Measurements from ENCODE around the gene SLC25A21. TPM values are rescaled to one million over a fixed set of nuclear protein-coding genes. Genes with fewer than 3 reads are reported as not detected.

SLC25A21 gene
- total RNA-seq, 1 donor from 2014 or later, result not detected

DNA sequence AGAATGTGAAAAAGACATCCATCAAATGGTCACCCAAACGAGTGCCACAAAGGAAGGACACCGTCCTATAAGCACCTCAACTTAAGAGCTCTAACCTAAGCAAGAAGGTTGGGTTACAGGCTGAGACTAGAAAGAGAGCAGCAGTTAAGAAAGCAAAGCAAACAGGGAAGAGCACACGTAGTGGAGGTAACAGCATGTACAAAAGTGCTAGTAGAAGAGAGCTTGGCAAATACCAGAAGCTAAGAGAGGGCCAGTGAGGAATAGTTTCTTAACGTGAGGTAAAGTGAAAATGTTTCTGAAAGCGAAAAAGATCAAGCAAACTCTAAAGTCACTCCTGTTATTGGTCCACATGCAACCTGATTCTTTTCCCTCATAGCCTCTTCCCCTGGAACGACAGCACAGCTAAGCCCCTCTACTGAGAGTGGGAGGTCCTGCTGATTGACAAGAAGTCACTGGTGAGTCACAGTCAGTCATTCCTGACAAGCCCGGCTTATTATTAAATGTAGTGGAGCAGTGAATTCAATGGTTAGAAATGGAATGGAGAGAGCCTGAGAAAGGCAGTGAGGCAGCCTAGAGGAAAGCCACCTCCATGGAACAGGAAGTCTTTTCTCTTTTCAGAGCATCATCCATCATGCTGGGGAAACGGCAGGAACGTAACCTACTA lies 204.4 kb downstream of the SLC25A21 start:
- no peak for DNase-seq (ENCODE audit: low spot score)
- Mint-ChIP-seq H3K4me3 (ENCODE audit: low read depth) (no peak overlapping the region), H3K36me3 (ENCODE audit: low read depth) (no peaks in the 10 kb centered on the region)

GRCh38 chr14:36955967-36956366 lies 216.4 kb downstream of the SLC25A21 start:
- H3K4me1 Mint-ChIP-seq (ENCODE audit: low read depth), result no peaks in the 10 kb centered on the region
- no peaks in the 10 kb centered on the region for H3K9me3 Mint-ChIP-seq
- H3K27ac Mint-ChIP-seq, result no peak overlapping the region
- no peaks in the 10 kb centered on the region for H3K27me3 Mint-ChIP-seq (ENCODE audit: low read depth)
- intact Hi-C loops (cut with micrococcal nuclease), result no loop called here
- H3K4me3 Mint-ChIP-seq (ENCODE audit: low read depth), result no peak overlapping the region
- DNase-seq (ENCODE audit: low spot score), result no peak
- H3K36me3 Mint-ChIP-seq (ENCODE audit: low read depth), result no peaks in the 10 kb centered on the region

More for the DNA sequence above, 204.4 kb downstream of the SLC25A21 start:
- H3K27me3 Mint-ChIP-seq (ENCODE audit: low read depth), result no peaks in the 10 kb centered on the region
- H3K4me1 Mint-ChIP-seq (ENCODE audit: low read depth), result no peaks in the 10 kb centered on the region
- peaks cover 3% of the 10 kb centered on the region for H3K9me3 Mint-ChIP-seq
- intact Hi-C loops (cut with micrococcal nuclease), result no loop called here
- H3K27ac Mint-ChIP-seq, result no peak overlapping the region

DNA sequence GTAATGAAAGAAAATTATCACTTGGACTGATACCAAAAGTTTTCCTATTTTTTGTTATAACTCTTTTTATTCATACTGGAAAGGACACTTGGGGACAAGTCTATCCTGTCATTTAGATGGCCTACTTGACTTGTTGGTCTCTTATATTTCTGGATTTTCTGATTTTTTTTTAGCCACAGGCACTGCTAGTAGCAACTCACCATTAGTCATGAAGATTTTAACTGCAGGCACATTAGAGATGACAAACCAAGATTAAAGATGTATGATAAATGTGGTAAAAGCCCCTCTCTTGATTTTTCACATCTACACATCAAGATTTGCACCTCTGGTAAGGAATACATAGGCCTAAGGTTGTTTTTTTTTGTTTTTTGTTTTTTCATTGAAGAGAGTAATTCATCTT lies 217.0 kb downstream of the SLC25A21 start:
- Mint-ChIP-seq H3K27ac (no peak overlapping the region), H3K9me3 (no peaks in the 10 kb centered on the region), H3K4me1 (ENCODE audit: low read depth) (no peaks in the 10 kb centered on the region), H3K4me3 (ENCODE audit: low read depth) (no peak overlapping the region), H3K36me3 (ENCODE audit: low read depth) (no peaks in the 10 kb centered on the region), H3K27me3 (ENCODE audit: low read depth) (no peaks in the 10 kb centered on the region)
- intact Hi-C loops (cut with micrococcal nuclease), result no loop called here
- no peak for DNase-seq (ENCODE audit: low spot score)

- H3K9me3 Mint-ChIP-seq, result no peaks in the 10 kb centered on the region
These were observed 219.7 kb downstream of the SLC25A21 start for GRCh38 chr14:36952689-36953088.

DNA sequence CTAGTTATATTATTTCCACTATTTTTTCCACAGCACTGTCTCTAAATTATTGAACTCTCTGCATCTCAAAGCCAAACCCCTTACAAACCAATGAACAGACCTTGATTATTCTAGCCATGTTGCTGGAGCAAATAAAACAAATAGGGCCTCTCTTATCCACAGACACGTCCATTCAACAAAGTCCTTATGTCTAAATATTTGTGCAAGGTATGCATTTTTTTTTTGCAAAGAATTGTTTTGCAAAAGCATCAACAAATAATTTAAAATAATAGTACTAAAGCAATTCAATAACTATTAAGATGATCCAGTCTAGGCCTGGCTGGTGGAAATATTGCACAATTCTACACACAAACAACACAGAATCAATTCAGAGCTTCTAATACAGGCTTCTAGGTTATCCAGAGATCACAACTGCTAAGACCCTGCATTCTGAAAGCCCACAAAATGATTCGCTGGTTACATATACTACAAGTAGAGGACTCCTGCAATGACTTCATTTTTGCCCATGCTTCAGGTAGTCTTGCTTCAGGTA lies 221.0 kb downstream of the SLC25A21 start:
- Mint-ChIP-seq H3K27me3 (ENCODE audit: low read depth) (no peaks in the 10 kb centered on the region), H3K36me3 (ENCODE audit: low read depth) (no peaks in the 10 kb centered on the region), H3K4me1 (ENCODE audit: low read depth) (no peaks in the 10 kb centered on the region), H3K9me3 (no peaks in the 10 kb centered on the region), H3K27ac (no peak overlapping the region), H3K4me3 (ENCODE audit: low read depth) (no peak overlapping the region)
- DNase-seq (ENCODE audit: low spot score), result no peak
- intact Hi-C loops (cut with micrococcal nuclease), result no loop called here

More at GRCh38 chr14:36952689-36953088, 219.7 kb downstream of the SLC25A21 start:
- intact Hi-C loops (cut with micrococcal nuclease), result no loop called here
- DNase-seq (ENCODE audit: low spot score), result no peak
- Mint-ChIP-seq H3K27me3 (ENCODE audit: low read depth) (no peaks in the 10 kb centered on the region), H3K27ac (no peak overlapping the region), H3K36me3 (ENCODE audit: low read depth) (no peaks in the 10 kb centered on the region), H3K4me1 (ENCODE audit: low read depth) (no peaks in the 10 kb centered on the region), H3K4me3 (ENCODE audit: low read depth) (no peak overlapping the region)

GRCh38 chr14:36950812-36951211 lies 221.6 kb downstream of the SLC25A21 start:
- H3K27me3 Mint-ChIP-seq (ENCODE audit: low read depth), result no peaks in the 10 kb centered on the region
- no peaks in the 10 kb centered on the region for H3K36me3 Mint-ChIP-seq (ENCODE audit: low read depth)

GRCh38 chr14:36949371-36949770 lies 223.0 kb downstream of the SLC25A21 start:
- Mint-ChIP-seq H3K4me1 (ENCODE audit: low read depth) (no peaks in the 10 kb centered on the region), H3K27me3 (ENCODE audit: low read depth) (no peaks in the 10 kb centered on the region), H3K36me3 (ENCODE audit: low read depth) (no peaks in the 10 kb centered on the region), H3K4me3 (ENCODE audit: low read depth) (no peak overlapping the region), H3K9me3 (no peaks in the 10 kb centered on the region), H3K27ac (no peak overlapping the region)
- no peak for DNase-seq (ENCODE audit: low spot score)
- intact Hi-C loops (cut with micrococcal nuclease), result no loop called here

More at GRCh38 chr14:36950812-36951211, 221.6 kb downstream of the SLC25A21 start:
- H3K9me3 Mint-ChIP-seq, result no peaks in the 10 kb centered on the region
- H3K4me1 Mint-ChIP-seq (ENCODE audit: low read depth), result no peaks in the 10 kb centered on the region
- intact Hi-C loops (cut with micrococcal nuclease), result no loop called here
- no peak overlapping the region for H3K4me3 Mint-ChIP-seq (ENCODE audit: low read depth)
- DNase-seq (ENCODE audit: low spot score), result no peak
- no peak overlapping the region for H3K27ac Mint-ChIP-seq

DNA sequence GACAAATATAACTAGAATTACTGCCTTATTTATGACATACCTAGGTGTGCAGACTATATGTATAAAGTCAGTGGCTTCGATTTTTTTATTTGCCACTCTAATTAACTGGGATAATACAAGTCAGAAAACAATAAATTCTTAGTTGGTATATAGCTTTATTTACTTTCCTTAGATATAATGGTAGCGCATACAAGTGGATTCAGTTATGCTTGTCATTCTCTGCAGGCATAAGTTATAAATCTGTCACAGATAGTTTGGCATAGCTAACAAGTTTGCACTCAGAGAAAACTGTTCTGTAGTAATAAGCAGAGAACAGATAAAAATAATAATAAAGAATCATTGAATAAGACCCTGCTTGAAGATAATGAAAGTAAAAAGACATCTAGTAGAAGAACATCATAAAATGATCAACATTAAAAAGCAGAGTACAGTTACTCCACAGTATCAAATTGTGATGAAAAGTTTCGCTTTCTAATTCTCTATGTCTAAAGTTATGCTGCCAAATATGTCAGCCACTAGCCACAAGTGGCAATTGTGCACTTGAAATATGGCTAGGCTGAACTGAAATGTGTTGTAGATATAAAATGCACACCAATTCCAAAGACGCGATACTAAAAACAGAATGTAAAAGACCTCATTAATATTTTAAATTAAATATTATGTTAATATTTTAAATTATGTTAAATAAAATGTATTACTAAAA lies 224.1 kb downstream of the SLC25A21 start:
- no peaks in the 10 kb centered on the region for H3K36me3 Mint-ChIP-seq (ENCODE audit: low read depth)
- intact Hi-C loops (cut with micrococcal nuclease), result no loop called here
- no peaks in the 10 kb centered on the region for H3K27me3 Mint-ChIP-seq (ENCODE audit: low read depth)
- no peaks in the 10 kb centered on the region for H3K9me3 Mint-ChIP-seq
- no peaks in the 10 kb centered on the region for H3K4me1 Mint-ChIP-seq (ENCODE audit: low read depth)
- no peak overlapping the region for H3K4me3 Mint-ChIP-seq (ENCODE audit: low read depth)
- no peak overlapping the region for H3K27ac Mint-ChIP-seq
- DNase-seq (ENCODE audit: low spot score), result no peak

DNA sequence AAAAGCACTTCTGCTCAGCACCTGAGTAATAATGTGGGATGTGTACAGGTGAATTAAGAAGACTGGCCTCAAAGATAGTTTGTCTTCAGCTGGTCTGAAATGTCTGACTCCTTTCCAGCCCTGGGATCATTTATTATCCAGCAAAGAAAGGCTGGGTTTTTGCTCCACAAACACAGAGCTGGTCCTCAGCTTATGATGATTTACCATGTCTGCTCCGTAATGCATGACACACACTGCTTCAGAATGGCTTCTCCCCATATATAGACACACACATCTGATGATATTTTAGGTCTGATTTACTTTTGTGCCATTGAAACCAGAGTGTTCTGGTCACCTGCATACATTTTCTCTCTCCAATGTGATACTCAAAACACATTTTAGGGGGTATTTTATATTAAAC lies 225.0 kb downstream of the SLC25A21 start:
- no peaks in the 10 kb centered on the region for H3K4me1 Mint-ChIP-seq (ENCODE audit: low read depth)
- H3K9me3 Mint-ChIP-seq, result no peaks in the 10 kb centered on the region
- no peak for DNase-seq (ENCODE audit: low spot score)
- no peak overlapping the region for H3K27ac Mint-ChIP-seq
- no peaks in the 10 kb centered on the region for H3K27me3 Mint-ChIP-seq (ENCODE audit: low read depth)
- no peak overlapping the region for H3K4me3 Mint-ChIP-seq (ENCODE audit: low read depth)
- intact Hi-C loops (cut with micrococcal nuclease), result no loop called here
- no peaks in the 10 kb centered on the region for H3K36me3 Mint-ChIP-seq (ENCODE audit: low read depth)

GRCh38 chr14:36946872-36947271 lies 225.5 kb downstream of the SLC25A21 start:
- Mint-ChIP-seq H3K4me3 (ENCODE audit: low read depth) (no peak overlapping the region), H3K4me1 (ENCODE audit: low read depth) (no peaks in the 10 kb centered on the region), H3K9me3 (no peaks in the 10 kb centered on the region), H3K27me3 (ENCODE audit: low read depth) (no peaks in the 10 kb centered on the region), H3K36me3 (ENCODE audit: low read depth) (no peaks in the 10 kb centered on the region), H3K27ac (no peak overlapping the region)
- no peak for DNase-seq (ENCODE audit: low spot score)
- intact Hi-C loops (cut with micrococcal nuclease), result no loop called here

- Mint-ChIP-seq H3K4me1 (ENCODE audit: low read depth) (no peaks in the 10 kb centered on the region), H3K36me3 (ENCODE audit: low read depth) (no peaks in the 10 kb centered on the region), H3K9me3 (no peaks in the 10 kb centered on the region), H3K27ac (no peak overlapping the region), H3K4me3 (ENCODE audit: low read depth) (no peak overlapping the region), H3K27me3 (ENCODE audit: low read depth) (no peaks in the 10 kb centered on the region)
- intact Hi-C loops (cut with micrococcal nuclease), result no loop called here
- DNase-seq (ENCODE audit: low spot score), result no peak
These were observed 227.9 kb downstream of the SLC25A21 start for GRCh38 chr14:36944307-36945010.

DNA sequence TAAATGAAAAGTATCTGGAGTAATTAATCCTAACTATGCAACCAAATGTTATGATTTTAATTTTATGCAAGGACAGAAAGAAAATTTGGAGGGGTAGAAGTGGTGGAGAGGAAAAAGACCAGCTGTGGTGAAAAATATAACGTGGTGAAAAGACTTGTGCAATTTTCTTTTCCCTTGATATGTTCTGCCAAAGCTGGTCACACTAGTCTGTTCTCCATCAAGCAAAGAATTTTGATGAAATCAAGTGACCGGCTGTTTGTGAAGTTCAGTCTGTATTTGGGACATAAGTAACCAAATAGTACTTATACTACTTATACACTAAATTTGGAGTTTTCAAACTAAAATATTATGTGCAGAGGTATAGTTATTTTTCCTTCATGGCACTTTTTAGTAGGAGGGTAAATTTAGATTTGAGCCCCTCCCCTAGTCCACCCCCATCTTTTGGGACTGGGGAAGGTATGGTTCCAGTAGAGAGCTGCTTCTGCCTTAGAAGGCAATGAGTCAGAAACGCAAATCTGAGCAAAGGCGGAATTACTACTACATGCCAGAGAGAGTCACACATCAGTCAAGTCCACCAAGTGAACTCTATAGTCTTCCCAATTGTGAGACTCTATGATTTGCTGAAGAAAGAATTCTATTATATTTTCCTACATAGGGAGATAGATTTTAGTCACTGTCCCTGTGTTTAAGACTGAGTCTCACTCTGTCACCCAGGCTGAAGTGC lies 229.7 kb downstream of the SLC25A21 start:
- Mint-ChIP-seq H3K27me3 (ENCODE audit: low read depth) (no peaks in the 10 kb centered on the region), H3K4me1 (ENCODE audit: low read depth) (no peaks in the 10 kb centered on the region), H3K9me3 (no peaks in the 10 kb centered on the region), H3K27ac (no peak overlapping the region), H3K36me3 (ENCODE audit: low read depth) (no peaks in the 10 kb centered on the region), H3K4me3 (ENCODE audit: low read depth) (no peak overlapping the region)
- no peak for DNase-seq (ENCODE audit: low spot score)
- intact Hi-C loops (cut with micrococcal nuclease), result no loop called here
